ENCODE results near the gene KIAA1671. TPM values are rescaled to one million over a fixed set of nuclear protein-coding genes. Genes with fewer than 3 reads are reported as not detected.
A peak's percentile ranks its signal among the peaks of the same experiment; 100 is the strongest.

The KIAA1671 gene
- total and polyA plus RNA-seq, 10 donors = 0.72 to 11.9 (median 8.2) TPM

- intact Hi-C loops (cut with DNase I; ENCODE audit: low total_unique reads) = loop anchor here (10.0 kb wide), 1 partner anchor 58 kb away; no protein-coding TSS in a partner anchor
- no peak for DNase-seq
- TF ChIP-seq POLR2AphosphoS5 (IDR thresholded peaks at IDR 0.05) = no peak
- TF ChIP-seq POLR2A (IDR thresholded peaks at IDR 0.05) = no peak
- TF ChIP-seq CTCF (IDR thresholded peaks at IDR 0.05 in 8 of 11, conservative IDR thresholded peaks at IDR 0.05 in 3 of 11) = no peak
- 68 to 92% (median 88%) methylated on average over 1 of the region's 1 CpG for WGBS, 5 donors
- peaks cover 0 to 5% (median 0%) of the 10 kb centered on the region in 6 donors for H3K4me1 ChIP-seq
- no peaks in the 10 kb centered on the region for H3K36me3 ChIP-seq
- H3K4me3 ChIP-seq = no peak overlapping the region
- no peaks in the 10 kb centered on the region for H3K9me3 ChIP-seq
- H3K27ac ChIP-seq = no peak overlapping the region
- H3K27me3 ChIP-seq (replicated peaks in 1 of 7) = no peaks in the 10 kb centered on the region
Observed at GRCh38 chr22:25146307-25146706, 193.8 kb downstream of the KIAA1671 start.

GRCh38 chr22:25146906-25147641, 194.6 kb downstream of the KIAA1671 start:
- intact Hi-C loops (cut with DNase I; ENCODE audit: low total_unique reads) = loop anchor here (10.0 kb wide), 1 partner anchor 58 kb away; no protein-coding TSS in a partner anchor
- Histone ChIP-seq H3K27ac (no peak overlapping the region), H3K36me3 (no peaks in the 10 kb centered on the region), H3K27me3 (replicated peaks in 1 of 7) (no peaks in the 10 kb centered on the region), H3K4me3 (no peak overlapping the region), H3K4me1 (peaks cover 0 to 5% (median 0%) of the 10 kb centered on the region in 6 donors), H3K9me3 (no peaks in the 10 kb centered on the region)
- WGBS, 5 donors = 56 to 73% (median 63%) methylated on average over 4 of the region's 4 CpGs
- DNase-seq = peak; percentile 35
- TF ChIP-seq POLR2AphosphoS5 (IDR thresholded peaks at IDR 0.05) (no peak), POLR2A (IDR thresholded peaks at IDR 0.05) (no peak), CTCF (IDR thresholded peaks at IDR 0.05 in 8 of 11, conservative IDR thresholded peaks at IDR 0.05 in 3 of 11) (no peak)

GRCh38 chr22:25147642-25147928, 195.1 kb downstream of the KIAA1671 start:
- peaks cover 0 to 5% (median 0%) of the 10 kb centered on the region in 6 donors for H3K4me1 ChIP-seq
- no peak for DNase-seq
- H3K4me3 ChIP-seq = no peak overlapping the region
- 74 to 82% (median 79%) methylated on average over 2 of the region's 2 CpGs for WGBS, 5 donors
- no peak overlapping the region for H3K27ac ChIP-seq
- TF ChIP-seq POLR2A (IDR thresholded peaks at IDR 0.05) = no peak
- TF ChIP-seq CTCF (IDR thresholded peaks at IDR 0.05 in 8 of 11, conservative IDR thresholded peaks at IDR 0.05 in 3 of 11) = no peak
- no peak for TF ChIP-seq POLR2AphosphoS5 (IDR thresholded peaks at IDR 0.05)
- no peaks in the 10 kb centered on the region for H3K9me3 ChIP-seq
- intact Hi-C loops (cut with DNase I; ENCODE audit: low total_unique reads) = loop anchor here (10.0 kb wide), 1 partner anchor 57 kb away; no protein-coding TSS in a partner anchor
- H3K36me3 ChIP-seq = no peaks in the 10 kb centered on the region
- no peaks in the 10 kb centered on the region for H3K27me3 ChIP-seq (replicated peaks in 1 of 7)

- DNase-seq = no peak
- no peaks in the 10 kb centered on the region for H3K27me3 ChIP-seq (replicated peaks in 1 of 7)
- H3K9me3 ChIP-seq = no peaks in the 10 kb centered on the region
- WGBS, 5 donors = 26 to 33% (median 29%) methylated on average over 4 of the region's 4 CpGs
- H3K36me3 ChIP-seq = no peaks in the 10 kb centered on the region
- H3K27ac ChIP-seq = no peak overlapping the region
- intact Hi-C loops (cut with DNase I; ENCODE audit: low total_unique reads) = loop anchor here (10.0 kb wide), 1 partner anchor 57 kb away; no protein-coding TSS in a partner anchor
- no peak overlapping the region for H3K4me3 ChIP-seq
- H3K4me1 ChIP-seq = peaks cover 0 to 5% (median 0%) of the 10 kb centered on the region in 6 donors
- no peak for TF ChIP-seq POLR2A (IDR thresholded peaks at IDR 0.05)
- TF ChIP-seq POLR2AphosphoS5 (IDR thresholded peaks at IDR 0.05) = no peak
- no peak for TF ChIP-seq CTCF (IDR thresholded peaks at IDR 0.05 in 8 of 11, conservative IDR thresholded peaks at IDR 0.05 in 3 of 11)
Observed at GRCh38 chr22:25148149-25148691, 195.7 kb downstream of the KIAA1671 start.

Data from spleen (tissue), 11 donors.